GM12873 (cell line): ENCODE measurements around the gene WWOX.

Experiments used
- CTCF ChIP-seq: IDR thresholded peaks from 2 replicates; pipeline ENCODE4 v1.5.1; 2012; ENCODE audit warnings: low read depth, mild to moderate bottlenecking, moderate library complexity, low read length, control low read depth; ENCODE audit not compliant: insufficient read depth; ENCODE audit errors: missing control alignments

WWOX gene

GRCh38 chr16:78381060-78381459, 281.6 kb downstream of the WWOX start:
- TF ChIP-seq CTCF = no peak

GRCh38 chr16:78383118-78383517, 283.7 kb downstream of the WWOX start:
- TF ChIP-seq CTCF = no peak

- TF ChIP-seq CTCF = no peak
These were observed 285.8 kb downstream of the WWOX start for GRCh38 chr16:78385086-78385805.

- no peak for TF ChIP-seq CTCF
These were observed 287.3 kb downstream of the WWOX start for GRCh38 chr16:78386557-78387324.

- no peak for TF ChIP-seq CTCF
These were observed 289.6 kb downstream of the WWOX start for GRCh38 chr16:78389009-78389498.

GRCh38 chr16:78390092-78390491, 290.6 kb downstream of the WWOX start:
- no peak for TF ChIP-seq CTCF

- no peak for TF ChIP-seq CTCF
These were observed 291.3 kb downstream of the WWOX start for GRCh38 chr16:78390508-78391324.
